Caco-2 (cell line): Measurements from ENCODE around the gene TFR2. TPM values are rescaled to one million over a fixed set of nuclear protein-coding genes. Genes with fewer than 3 reads are reported as not detected.
A peak's percentile ranks its signal among the peaks of the same experiment; 100 is the strongest.

Experiments
- BruUV-seq: library from RNA; stranded (reverse); fragments of 400-500 nt; replicated peaks from 2 replicates; lab custom pipeline; 2021; lab: Mats Ljungman, UMichigan
- CTCF ChIA-PET: fragments of 300-600 bp; sonication (Branson Sonifier 250); formaldehyde crosslinking; loops from one replicate; lab custom pipeline; 2022; ENCODE audit warnings: antibody characterized with exemption; lab: Charles Lee
- POLR2A ChIA-PET: fragments of 300-600 bp; sonication (Branson Sonifier 250); formaldehyde crosslinking; loops from one replicate; lab custom pipeline; 2022; ENCODE audit warnings: antibody characterized with exemption; lab: Charles Lee
- DNase-seq, 2 experiments: peaks; one replicate each; pipeline versions ENCODE4 v3.0.0 to v3.0.0-alpha.2; 2020 to 2022
- H3K27me3 ChIP-seq: replicated peaks from 2 replicates; pipeline ENCODE4 v1.6.0; 2011; ENCODE audit warnings: low read length; ENCODE audit not compliant: control insufficient read depth, insufficient read depth
- H3K36me3 ChIP-seq: 2 replicates; pipeline ENCODE4 v1.5.1; 2011; ENCODE audit warnings: low read length; ENCODE audit not compliant: control insufficient read depth, insufficient read depth
- H3K4me1 ChIP-seq: fragments of 250-450 bp; sonication (Bioruptor Pico); 2 replicates; pipeline ENCODE4 v1.5.1; 2020; ENCODE audit warnings: mild to moderate bottlenecking
- H3K4me3 ChIP-seq: 2 replicates; pipeline ENCODE4 v1.5.1; 2011; ENCODE audit warnings: low read depth, mild to moderate bottlenecking, control low read depth, low read length
- H3K9me3 ChIP-seq: fragments of 250-450 bp; sonication (Bioruptor Pico); 2 replicates; pipeline ENCODE4 v1.5.1; 2020; ENCODE audit warnings: mild to moderate bottlenecking, moderate library complexity
- H3K27ac Mint-ChIP-seq: one replicate; pipeline ENCODE4 v1.8.0; 2022; ENCODE audit warnings: mixed read lengths; ENCODE audit not compliant: unreplicated experiment
- H3K27me3 Mint-ChIP-seq: one replicate; pipeline ENCODE4 v1.8.0; 2022; ENCODE audit warnings: mixed read lengths; ENCODE audit not compliant: insufficient read depth, unreplicated experiment
- H3K36me3 Mint-ChIP-seq: one replicate; pipeline ENCODE4 v1.8.0; 2022; ENCODE audit warnings: mild to moderate bottlenecking, mixed read lengths; ENCODE audit not compliant: insufficient read depth, unreplicated experiment
- H3K4me1 Mint-ChIP-seq: one replicate; pipeline ENCODE4 v1.8.0; 2022; ENCODE audit warnings: low read depth, mixed read lengths; ENCODE audit not compliant: unreplicated experiment
- H3K4me3 Mint-ChIP-seq: one replicate; pipeline ENCODE4 v1.8.0; 2022; ENCODE audit warnings: mild to moderate bottlenecking, moderate library complexity, mixed read lengths; ENCODE audit not compliant: unreplicated experiment
- H3K9me3 Mint-ChIP-seq: one replicate; pipeline ENCODE4 v1.8.0; 2022; ENCODE audit warnings: mixed read lengths; ENCODE audit not compliant: unreplicated experiment
- intact Hi-C: fragments of 100-400 bp; cut with micrococcal nuclease; formaldehyde crosslinking; loops from one replicate; pipeline ENCODE4 v1.10.0; 2022; ENCODE audit not compliant: unreplicated experiment
- total RNA-seq: library from RNA; stranded (reverse); gene quantifications from 2 replicates; pipeline ENCODE4 v1.2.3, GENCODE V29; 2022
- TF ChIP-seq, protein P1 (sequence below), 2 experiments: fragments of 200-600 bp in 1 of 2; IDR thresholded peaks; 1 replicate in 1 of 2; 2 replicates in 1 of 2; pipeline versions ENCODE4 v1.5.1 to v1.8.0; 2011 to 2022; ENCODE audit warnings: antibody characterized with exemption in 1 of 2, control low read depth in 1 of 2, inconsistent platforms in 1 of 2, low read depth in 1 of 2, low read length in 1 of 2, mild to moderate bottlenecking in 1 of 2, moderate library complexity in 1 of 2; ENCODE audit not compliant: insufficient read depth in 1 of 2, severe bottlenecking in 1 of 2, unreplicated experiment in 1 of 2

The TFR2 gene
- total RNA-seq, 1 experiment from 2014 or later, result 9.7 TPM

DNA sequence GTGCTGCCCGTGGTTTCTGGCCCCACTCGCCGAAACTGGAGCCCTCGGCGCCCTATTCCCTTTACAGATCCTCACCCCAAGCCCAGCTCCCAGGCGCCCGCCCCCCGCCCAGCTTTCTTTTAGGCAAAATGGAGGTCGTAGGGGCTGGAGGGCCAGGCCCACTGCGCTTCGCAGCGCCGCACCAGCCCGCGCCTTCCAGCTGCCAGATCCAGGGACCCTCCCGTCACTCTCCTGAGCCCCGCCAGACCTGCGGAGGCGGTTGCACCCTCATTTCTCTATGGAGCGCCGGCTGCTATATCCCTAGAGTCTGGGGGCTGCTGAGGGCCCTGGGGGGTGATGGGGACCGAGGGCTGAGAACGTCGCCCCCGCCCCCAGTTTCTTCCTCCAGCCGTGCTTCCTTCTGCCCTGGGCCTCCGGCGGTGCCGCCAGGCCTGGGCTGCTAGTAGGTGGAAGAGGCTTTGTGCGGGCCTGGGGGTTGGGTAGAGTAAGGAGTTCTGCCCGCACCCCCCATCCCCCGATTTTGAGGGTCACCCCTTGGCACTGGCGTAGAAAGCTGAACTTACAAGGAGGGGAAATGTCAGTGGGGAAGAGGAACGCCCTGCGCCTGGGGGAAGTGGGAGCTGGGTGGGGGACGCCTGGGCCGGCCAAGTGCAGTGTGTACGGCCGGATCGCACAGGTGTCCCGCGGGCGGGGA lies 33.2 kb upstream of the TFR2 start:
- ChIA-PET CTCF (interaction anchor here (0.6 to 1.6 kb wide), 2 partner anchors 31 to 62 kb away, joined by 4 to 5 read pairs; partner anchors contain the start of genes MOSPD3 and POP7), POLR2A (interaction anchor here (0.7 to 1.1 kb wide), 2 partner anchors 19 to 62 kb away, joined by 3 read pairs; partner anchors contain the start of genes GIGYF1 and MOSPD3)
- peak overlapping the region; percentile 100 for H3K4me3 ChIP-seq
- peaks cover 46% of the 10 kb centered on the region for H3K36me3 Mint-ChIP-seq
- peaks cover 6% of the 10 kb centered on the region for H3K4me1 Mint-ChIP-seq
- BruUV-seq, result TSS peak; percentile 18
- H3K36me3 ChIP-seq, result peaks cover 11% of the 10 kb centered on the region
- intact Hi-C loops, result no loop called here
- TF ChIP-seq, protein P1, sequence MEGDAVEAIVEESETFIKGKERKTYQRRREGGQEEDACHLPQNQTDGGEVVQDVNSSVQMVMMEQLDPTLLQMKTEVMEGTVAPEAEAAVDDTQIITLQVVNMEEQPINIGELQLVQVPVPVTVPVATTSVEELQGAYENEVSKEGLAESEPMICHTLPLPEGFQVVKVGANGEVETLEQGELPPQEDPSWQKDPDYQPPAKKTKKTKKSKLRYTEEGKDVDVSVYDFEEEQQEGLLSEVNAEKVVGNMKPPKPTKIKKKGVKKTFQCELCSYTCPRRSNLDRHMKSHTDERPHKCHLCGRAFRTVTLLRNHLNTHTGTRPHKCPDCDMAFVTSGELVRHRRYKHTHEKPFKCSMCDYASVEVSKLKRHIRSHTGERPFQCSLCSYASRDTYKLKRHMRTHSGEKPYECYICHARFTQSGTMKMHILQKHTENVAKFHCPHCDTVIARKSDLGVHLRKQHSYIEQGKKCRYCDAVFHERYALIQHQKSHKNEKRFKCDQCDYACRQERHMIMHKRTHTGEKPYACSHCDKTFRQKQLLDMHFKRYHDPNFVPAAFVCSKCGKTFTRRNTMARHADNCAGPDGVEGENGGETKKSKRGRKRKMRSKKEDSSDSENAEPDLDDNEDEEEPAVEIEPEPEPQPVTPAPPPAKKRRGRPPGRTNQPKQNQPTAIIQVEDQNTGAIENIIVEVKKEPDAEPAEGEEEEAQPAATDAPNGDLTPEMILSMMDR (IDR thresholded peaks at IDR 0.05; ENCODE audit: insufficient read depth in 1 of 2, low read depth in 1 of 2, low read length in 1 of 2, severe bottlenecking in 1 of 2, unreplicated experiment in 1 of 2), result no peak
- H3K27ac Mint-ChIP-seq, result peak overlapping the region; percentile 94
- H3K27me3 ChIP-seq, result no peaks in the 10 kb centered on the region
- H3K9me3 ChIP-seq, result no peaks in the 10 kb centered on the region
- no peaks in the 10 kb centered on the region; the same call in 1 of the 2 replicates for H3K4me1 ChIP-seq
- DNase-seq, result peak in 1 of 2 experiments; percentile 35
- no peaks in the 10 kb centered on the region for H3K27me3 Mint-ChIP-seq
- H3K9me3 Mint-ChIP-seq, result no peaks in the 10 kb centered on the region
- H3K4me3 Mint-ChIP-seq, result peak overlapping the region; percentile 85

DNA sequence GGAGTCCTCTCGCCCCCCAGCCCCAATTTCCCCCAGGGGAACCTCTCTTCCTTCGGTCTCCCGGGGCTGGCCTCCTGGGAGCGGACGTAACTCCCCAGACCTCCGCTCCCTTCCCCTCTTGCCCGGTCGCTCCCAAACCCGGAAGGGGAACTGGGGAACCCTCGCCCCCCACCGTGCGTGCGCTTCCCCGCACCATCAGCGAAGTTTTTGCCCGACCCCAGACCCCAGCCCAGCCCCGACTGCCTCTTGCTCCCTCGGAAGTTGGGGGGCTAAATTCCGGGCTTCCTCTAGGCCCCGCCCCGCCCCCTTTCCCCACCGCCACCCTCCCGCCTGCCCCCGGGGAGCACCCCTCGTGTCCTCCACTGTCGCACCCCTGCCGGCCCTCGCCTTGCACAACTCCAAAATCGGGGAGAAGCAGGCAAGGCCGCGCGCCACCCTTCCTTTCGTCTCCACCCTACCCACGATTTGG lies 32.6 kb upstream of the TFR2 start:
- H3K27me3 Mint-ChIP-seq, result no peaks in the 10 kb centered on the region
- Histone ChIP-seq H3K4me3 (peak overlapping the region; percentile 100), H3K27me3 (no peaks in the 10 kb centered on the region), H3K36me3 (peaks cover 9% of the 10 kb centered on the region), H3K9me3 (no peaks in the 10 kb centered on the region), H3K4me1 (no peaks in the 10 kb centered on the region)
- intact Hi-C loops, result loop anchor here (1.0 to 2.0 kb wide), 5 partner anchors 21 to 88 kb away; partner anchors contain the start of genes FBXO24, LRCH4 and MOSPD3
- H3K9me3 Mint-ChIP-seq, result no peaks in the 10 kb centered on the region
- ChIA-PET POLR2A (interaction anchor here (0.7 kb wide), 1 partner anchor 20 kb away, joined by 3 read pairs; the partner anchor contains the start of gene GIGYF1), CTCF (interaction anchor here (0.6 to 1.6 kb wide), 2 partner anchors 32 to 61 kb away, joined by 4 to 5 read pairs; partner anchors contain the start of genes MOSPD3 and POP7)
- no TSS peak for BruUV-seq
- peaks cover 40% of the 10 kb centered on the region for H3K36me3 Mint-ChIP-seq
- H3K4me3 Mint-ChIP-seq, result peak overlapping the region; percentile 85
- TF ChIP-seq, protein P1 (IDR thresholded peaks at IDR 0.05; ENCODE audit: insufficient read depth in 1 of 2, low read depth in 1 of 2, low read length in 1 of 2, severe bottlenecking in 1 of 2, unreplicated experiment in 1 of 2), result no peak
- peak overlapping the region; percentile 94 for H3K27ac Mint-ChIP-seq
- no peak for DNase-seq
- H3K4me1 Mint-ChIP-seq, result peaks cover under 1% of the 10 kb centered on the region

- TF ChIP-seq, protein P1 (IDR thresholded peaks at IDR 0.05; ENCODE audit: insufficient read depth in 1 of 2, low read depth in 1 of 2, low read length in 1 of 2, severe bottlenecking in 1 of 2, unreplicated experiment in 1 of 2), result no peak
- ChIA-PET CTCF (interaction anchor here (0.6 to 1.0 kb wide), 8 partner anchors 18 to 154 kb away, joined by 3 to 10 read pairs (median 5); partner anchors contain the start of genes EPHB4, MOSPD3, PCOLCE and POP7), POLR2A (interaction anchor here (0.8 to 1.0 kb wide), 6 partner anchors 20 to 87 kb away, joined by 3 to 6 read pairs (median 5); partner anchors contain the start of genes FBXO24, GIGYF1, LRCH4 and MOSPD3)
- Mint-ChIP-seq H3K9me3 (no peaks in the 10 kb centered on the region), H3K36me3 (peaks cover 34% of the 10 kb centered on the region), H3K27ac (peak within 1 kb of the TSS; percentile 94), H3K27me3 (no peaks in the 10 kb centered on the region), H3K4me1 (no peaks in the 10 kb centered on the region), H3K4me3 (peak within 1 kb of the TSS; percentile 85)
- no TSS peak for BruUV-seq
- intact Hi-C loops, result loop anchor here (1.0 to 2.0 kb wide), 5 partner anchors 21 to 87 kb away; partner anchors contain the start of genes FBXO24, LRCH4 and MOSPD3
- peaks cover 7% of the 10 kb centered on the region for H3K36me3 ChIP-seq
- H3K4me3 ChIP-seq, result peak within 1 kb of the TSS; percentile 100
- H3K4me1 ChIP-seq, result no peaks in the 10 kb centered on the region
- H3K9me3 ChIP-seq, result no peaks in the 10 kb centered on the region
- no peaks in the 10 kb centered on the region for H3K27me3 ChIP-seq
- peak; percentile 100 for DNase-seq
Observed at GRCh38 chr7:100673302-100673941, 32.1 kb upstream of the TFR2 start, which contains the start of gene GNB2. TSS of gene GNB2 (plus strand) at chr7:100673740. CDS start at chr7:100676266, 2,526 bp downstream.
